Body of pancreas (tissue), 4 donors: Measurements from ENCODE around the gene AMDHD2.

ENCODE experiments used
- CTCF ChIP-seq, 7 experiments: fragments of 450-650 bp in 4 of 7; fragments of 200-600 bp in 3 of 7; sonication (generic) in 3 of 7; IDR thresholded peaks; one replicate each; pipeline ENCODE4 v1.5.1; 2016 to 2019; ENCODE audit warnings: antibody characterized with exemption in 7 of 7
- POLR2A ChIP-seq, 3 donors: fragments of 450-650 bp; IDR thresholded peaks; one replicate each; pipeline ENCODE4 v1.6.1; 2016; ENCODE audit warnings: antibody characterized with exemption in 3 of 3, mild to moderate bottlenecking in 2 of 3

- TF ChIP-seq POLR2A (IDR thresholded peaks at IDR 0.05), result no peak
- no peak for TF ChIP-seq CTCF (IDR thresholded peaks at IDR 0.05)
These were observed 48.3 kb upstream of the AMDHD2 start for GRCh38 chr16:2471653-2472487.
